Measurements from ENCODE around the gene ZNF618.

Gene ZNF618

DNA sequence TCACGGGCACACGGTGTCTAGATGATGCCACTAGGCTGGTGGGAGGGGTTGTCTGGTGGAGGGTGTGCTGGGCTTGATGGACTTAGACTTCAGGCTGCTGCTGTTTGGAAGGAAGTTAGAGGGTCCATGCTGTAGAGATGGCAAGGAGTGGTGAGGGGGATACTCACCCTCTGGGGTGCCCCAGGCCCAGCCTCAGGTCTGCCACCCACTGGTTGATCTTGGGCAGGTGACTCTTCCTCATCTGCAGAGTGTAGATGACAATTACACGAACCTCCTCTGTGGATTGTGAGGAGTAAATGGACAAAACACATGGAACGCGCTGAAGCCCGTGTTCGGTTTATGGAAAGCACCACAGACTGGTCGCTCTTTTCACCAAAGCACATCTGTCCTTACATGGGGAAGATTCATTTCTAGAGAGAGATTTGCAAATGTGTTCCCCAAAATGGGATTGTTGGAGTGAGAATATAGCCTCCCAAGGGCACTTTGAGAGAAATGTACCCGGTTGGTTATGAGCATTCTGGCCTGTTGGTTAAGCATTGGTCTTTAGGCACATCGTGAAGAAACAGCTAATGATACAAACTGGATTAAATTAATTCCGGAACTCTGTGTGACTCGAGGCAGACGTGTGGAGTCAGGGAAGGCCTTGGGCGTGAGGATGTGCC, 58.2 kb downstream of the ZNF618 start:
- DNase-seq (ENCODE audit: low read depth) = no peak

GRCh38 chr9:113934829-113935676, 58.9 kb downstream of the ZNF618 start:
- DNase-seq (ENCODE audit: low read depth) = no peak

DNA sequence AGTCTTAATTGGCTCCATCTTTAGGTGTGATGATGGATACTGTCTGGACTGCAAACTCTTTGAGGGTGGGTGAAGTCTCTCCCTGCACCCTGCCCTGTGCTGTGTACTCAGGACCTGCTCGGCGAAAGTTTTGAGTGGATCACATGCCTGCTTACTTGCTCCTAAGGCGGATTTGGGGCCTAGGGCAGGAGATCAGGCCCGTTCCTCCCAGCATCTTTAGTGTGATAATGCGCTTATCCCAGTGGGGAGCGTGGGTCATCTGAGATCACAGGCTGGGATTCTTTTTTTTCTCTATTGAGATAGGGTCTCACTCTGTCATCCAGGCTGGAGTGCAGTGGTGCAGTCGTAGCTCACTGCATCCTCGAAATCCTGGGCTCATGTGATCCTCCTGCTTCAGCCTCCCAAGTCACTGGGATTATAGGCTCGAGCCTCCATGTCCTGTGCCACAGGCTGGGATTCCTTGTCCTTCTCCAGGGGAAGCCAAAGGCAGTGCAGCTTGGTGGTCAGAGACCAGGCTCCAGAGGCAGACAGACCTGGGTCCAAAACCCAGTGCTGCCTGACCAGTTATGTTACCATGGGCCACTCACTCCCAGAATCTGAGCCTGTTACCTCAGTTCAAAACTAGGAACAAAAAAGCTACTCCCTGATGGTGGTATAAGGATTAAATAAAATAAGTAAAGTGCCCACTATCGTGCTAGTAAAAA, 59.7 kb downstream of the ZNF618 start:
- DNase-seq (ENCODE audit: low read depth) = no peak

- no peak for DNase-seq (ENCODE audit: low read depth)
These were observed 64.0 kb downstream of the ZNF618 start for GRCh38 chr9:113940077-113940476.

GRCh38 chr9:113941056-113941455, 64.9 kb downstream of the ZNF618 start:
- DNase-seq (ENCODE audit: low read depth) = no peak

DNA sequence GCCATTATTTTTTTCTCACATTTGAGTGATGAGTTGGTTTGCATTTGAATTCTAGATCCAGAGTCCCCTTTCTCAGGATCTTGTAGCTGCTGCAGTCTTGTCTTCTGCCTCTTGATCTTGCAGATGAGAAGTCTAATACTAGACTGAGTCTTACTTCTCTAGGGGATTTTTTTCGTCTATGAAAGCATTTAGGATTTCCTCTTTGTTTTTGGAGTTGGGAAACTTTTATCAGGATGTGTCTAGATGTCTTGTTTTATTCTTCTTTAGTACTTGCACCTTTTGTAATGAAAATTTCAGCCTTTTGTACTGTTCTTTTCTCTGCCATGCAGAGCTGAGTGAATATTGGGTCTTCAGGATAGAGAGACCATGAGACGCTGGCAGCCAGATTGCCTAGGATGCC, 65.4 kb downstream of the ZNF618 start:
- DNase-seq (ENCODE audit: low read depth) = no peak

GRCh38 chr9:113943112-113944009, 67.3 kb downstream of the ZNF618 start:
- DNase-seq (ENCODE audit: low read depth) = no peak

GRCh38 chr9:113945784-113946183, 69.7 kb downstream of the ZNF618 start:
- no peak for DNase-seq (ENCODE audit: low read depth)

DNA sequence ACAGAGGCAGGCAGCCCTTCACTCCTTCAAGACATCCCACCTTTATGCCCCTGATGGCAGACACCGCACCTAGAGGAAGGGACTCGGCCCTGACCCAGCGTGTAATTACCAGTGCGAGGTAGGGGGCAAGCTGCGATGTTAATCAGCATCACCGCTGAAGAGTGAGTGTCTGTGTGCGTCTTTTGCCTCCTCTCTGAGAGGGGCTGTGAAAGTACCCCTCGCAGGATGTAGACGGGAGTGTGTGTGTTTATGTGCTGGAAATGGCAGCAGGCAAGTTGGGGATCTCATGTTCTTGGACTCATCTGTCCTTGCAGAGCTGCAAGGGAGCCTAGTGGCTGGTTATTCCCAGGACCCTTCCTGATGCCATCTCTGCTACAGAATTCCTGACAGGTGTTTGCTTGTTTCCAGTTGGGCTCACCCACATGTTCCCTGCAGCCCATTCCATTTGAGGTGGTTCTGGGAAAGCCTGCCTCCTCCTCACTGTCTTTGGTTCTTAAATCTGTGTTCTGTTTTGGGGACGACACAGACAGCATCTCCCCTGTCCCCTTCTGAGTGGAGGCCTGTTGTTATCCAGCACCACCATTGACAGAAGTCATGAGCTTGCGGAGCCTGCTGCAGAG, 70.5 kb downstream of the ZNF618 start:
- no peak for DNase-seq (ENCODE audit: low read depth)

- DNase-seq (ENCODE audit: low read depth) = no peak
These were observed 71.8 kb downstream of the ZNF618 start for GRCh38 chr9:113947941-113948340.

- no peak for DNase-seq (ENCODE audit: low read depth)
These were observed 72.9 kb downstream of the ZNF618 start for GRCh38 chr9:113948891-113949570.

- no peak for DNase-seq (ENCODE audit: low read depth)
These were observed 73.5 kb downstream of the ZNF618 start for GRCh38 chr9:113949571-113950078.

GRCh38 chr9:113950195-113951031, 74.3 kb downstream of the ZNF618 start:
- no peak for DNase-seq (ENCODE audit: low read depth)

- no peak for DNase-seq (ENCODE audit: low read depth)
These were observed 74.9 kb downstream of the ZNF618 start for GRCh38 chr9:113951032-113951372.

GRCh38 chr9:113952676-113953075, 76.6 kb downstream of the ZNF618 start:
- DNase-seq (ENCODE audit: low read depth) = no peak

DNA sequence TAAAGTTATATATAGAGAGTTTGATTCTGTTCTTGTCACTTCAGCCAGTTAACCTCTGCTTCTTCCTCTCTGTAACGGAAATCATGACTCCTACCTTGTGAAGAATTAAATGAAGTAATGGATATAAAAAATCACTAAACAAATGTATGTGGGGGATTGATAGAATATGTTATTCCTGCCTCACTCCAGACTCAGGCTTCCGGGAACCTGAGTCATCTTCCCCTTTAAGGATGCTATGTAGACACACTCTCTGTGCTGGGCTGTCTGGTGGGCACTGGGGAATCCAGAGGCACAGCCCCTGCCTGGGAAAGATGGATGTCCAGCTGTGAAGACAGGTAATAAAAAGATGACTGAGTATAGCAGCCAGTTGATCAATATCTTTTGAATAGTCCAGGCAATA, 77.4 kb downstream of the ZNF618 start:
- DNase-seq (ENCODE audit: low read depth) = no peak

- no peak for DNase-seq (ENCODE audit: low read depth)
These were observed 78.5 kb downstream of the ZNF618 start for GRCh38 chr9:113954591-113954990.

GRCh38 chr9:113955076-113955752, 79.1 kb downstream of the ZNF618 start:
- DNase-seq (ENCODE audit: low read depth) = no peak

DNA sequence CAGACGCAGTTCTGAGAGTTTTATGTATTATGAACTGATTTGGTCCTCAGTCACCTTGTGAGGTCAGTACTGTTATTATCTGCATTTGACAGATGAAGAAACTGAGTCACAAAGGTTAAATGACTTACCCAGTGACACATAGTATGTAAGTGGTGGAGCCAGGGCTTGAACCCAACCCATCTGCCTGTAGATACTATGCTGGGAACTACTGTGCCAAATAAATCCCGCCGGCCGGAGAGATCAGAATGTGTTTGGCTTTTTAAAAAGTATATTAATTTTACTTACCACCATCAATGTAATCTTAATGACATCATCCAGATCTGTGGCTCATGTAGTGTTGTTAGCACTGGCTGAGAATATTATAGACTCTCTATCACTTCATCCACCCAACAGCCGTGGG, 80.8 kb downstream of the ZNF618 start:
- no peak for DNase-seq (ENCODE audit: low read depth)

Data from activated gamma-delta T cell treated with anti-CD3 and anti-CD28 coated beads, Interleukin-2, amount 50 U/mL, for 16 hours (primary cell).